Karpas-422 (cell line): ENCODE measurements around the gene SEPTIN6. TPM values are rescaled to one million over a fixed set of nuclear protein-coding genes. Genes with fewer than 3 reads are reported as not detected.
"Not testable (repeated sequence)": the region's sequence is repeated elsewhere in the genome, so short reads cannot be mapped to it uniquely, and the experiment has no call there.

Experiments
- DNase-seq: peaks from one replicate; pipeline ENCODE4 v3.0.0-alpha.2; 2015
- H2AFZ ChIP-seq: fragments of 200-600 bp; sonication (generic); 2 replicates; pipeline ENCODE4 v1.6.1; 2014; ENCODE audit warnings: antibody characterized with exemption, low read length, mixed read lengths
- H3K27ac ChIP-seq: fragments of 200-600 bp; sonication (generic); 2 replicates; pipeline ENCODE4 v1.5.1; 2014; ENCODE audit warnings: mild to moderate bottlenecking, low read length, moderate library complexity
- H3K27me3 ChIP-seq: fragments of 200-600 bp; sonication (generic); 2 replicates; pipeline ENCODE4 v1.6.1; 2014; ENCODE audit warnings: low read length, mixed read lengths
- H3K36me3 ChIP-seq: fragments of 200-600 bp; sonication (generic); 2 replicates; pipeline ENCODE4 v1.6.1; 2014; ENCODE audit warnings: low read length, mixed read lengths; ENCODE audit not compliant: insufficient read depth
- H3K4me1 ChIP-seq: fragments of 200-600 bp; sonication (generic); 2 replicates; pipeline ENCODE4 v1.6.1; 2014; ENCODE audit warnings: mild to moderate bottlenecking, low read length, mixed read lengths
- H3K4me2 ChIP-seq: fragments of 200-600 bp; sonication (generic); 2 replicates; pipeline ENCODE4 v1.6.1; 2014; ENCODE audit warnings: low read length, low read depth, mild to moderate bottlenecking; ENCODE audit not compliant: poor library complexity, severe bottlenecking
- H3K4me3 ChIP-seq: fragments of 200-600 bp; sonication (generic); 2 replicates; pipeline ENCODE4 v1.5.1; 2014; ENCODE audit warnings: mild to moderate bottlenecking, antibody characterized with exemption, low read length, mixed read lengths
- H3K79me2 ChIP-seq: fragments of 200-600 bp; sonication (generic); 2 replicates; pipeline ENCODE4 v1.6.1; 2014; ENCODE audit warnings: mild to moderate bottlenecking, low read length, mixed read lengths
- H3K9ac ChIP-seq: fragments of 200-600 bp; sonication (generic); 2 replicates; pipeline ENCODE4 v1.6.0; 2014; ENCODE audit warnings: low read length
- H3K9me2 ChIP-seq: fragments of 200-600 bp; sonication (generic), shearing (Covaris generic); replicated peaks from 2 replicates; pipeline ENCODE4 v1.6.0; 2014; ENCODE audit warnings: mild to moderate bottlenecking, low read length, moderate library complexity; ENCODE audit not compliant: insufficient read depth
- H3K9me3 ChIP-seq: fragments of 300-700, 200-600 bp; sonication (generic); 2 replicates; pipeline ENCODE4 v1.6.1; 2014; ENCODE audit warnings: low read length, mixed read lengths
- H4K20me1 ChIP-seq: fragments of 200-600 bp; sonication (generic); 2 replicates; pipeline ENCODE4 v1.6.1; 2014; ENCODE audit warnings: mild to moderate bottlenecking, antibody characterized with exemption, low read length, low read depth; ENCODE audit not compliant: insufficient read depth
- total RNA-seq: library from RNA; depleted of rRNA; stranded (reverse); fragments of >200 nt; shearing (Covaris generic); gene quantifications from 2 replicates; pipeline ENCODE4 v1.2.3, GENCODE V29; 2014; ENCODE audit warnings: low replicate concordance

Gene SEPTIN6
- total RNA-seq, 1 experiment from 2014 or later = 20.2 TPM

- Histone ChIP-seq H3K36me3 (no peaks in the 10 kb centered on the region), H3K4me2 (peak overlapping the region; percentile 69), H3K9me3 (no peaks in the 10 kb centered on the region), H3K9me2 (no peaks in the 10 kb centered on the region), H3K9ac (peak overlapping the region; percentile 57), H4K20me1 (no peaks in the 10 kb centered on the region), H3K27me3 (no peaks in the 10 kb centered on the region), H2AFZ (no peak overlapping the region), H3K4me3 (peak overlapping the region; percentile 50; the same call in 1 of the 2 replicates), H3K27ac (peak overlapping the region; percentile 91), H3K79me2 (no peaks in the 10 kb centered on the region), H3K4me1 (peaks cover 47% of the 10 kb centered on the region)
- DNase-seq = peak; percentile 90
These were observed 6.8 kb downstream of the SEPTIN6 start for GRCh38 chrX:119686087-119686691.

- Histone ChIP-seq H3K4me1 (peaks cover 42% of the 10 kb centered on the region), H2AFZ (peak overlapping the region; percentile 39; the same call in 1 of the 2 replicates), H3K9ac (peak overlapping the region; percentile 33), H3K4me3 (peak overlapping the region; percentile 50; the same call in 1 of the 2 replicates), H3K4me2 (peak overlapping the region; percentile 69), H3K79me2 (no peaks in the 10 kb centered on the region), H3K36me3 (no peaks in the 10 kb centered on the region), H3K9me2 (no peaks in the 10 kb centered on the region), H3K27me3 (no peaks in the 10 kb centered on the region), H3K9me3 (no peaks in the 10 kb centered on the region), H3K27ac (peak overlapping the region; percentile 91), H4K20me1 (no peaks in the 10 kb centered on the region)
- peak; percentile 86 for DNase-seq
These were observed 7.5 kb downstream of the SEPTIN6 start for GRCh38 chrX:119685225-119686066.

GRCh38 chrX:119684916-119685224, 8.1 kb downstream of the SEPTIN6 start:
- peak overlapping the region; percentile 50; the same call in 1 of the 2 replicates for H3K4me3 ChIP-seq
- no peaks in the 10 kb centered on the region for H3K27me3 ChIP-seq
- H3K9ac ChIP-seq = peak overlapping the region; percentile 33
- no peaks in the 10 kb centered on the region for H3K9me2 ChIP-seq
- no peak for DNase-seq
- no peaks in the 10 kb centered on the region for H4K20me1 ChIP-seq
- H3K79me2 ChIP-seq = no peaks in the 10 kb centered on the region
- H2AFZ ChIP-seq = no peak overlapping the region
- peak overlapping the region; percentile 69 for H3K4me2 ChIP-seq
- H3K27ac ChIP-seq = peak overlapping the region; percentile 91
- no peaks in the 10 kb centered on the region for H3K9me3 ChIP-seq
- no peaks in the 10 kb centered on the region for H3K36me3 ChIP-seq
- H3K4me1 ChIP-seq = peaks cover 42% of the 10 kb centered on the region

DNA sequence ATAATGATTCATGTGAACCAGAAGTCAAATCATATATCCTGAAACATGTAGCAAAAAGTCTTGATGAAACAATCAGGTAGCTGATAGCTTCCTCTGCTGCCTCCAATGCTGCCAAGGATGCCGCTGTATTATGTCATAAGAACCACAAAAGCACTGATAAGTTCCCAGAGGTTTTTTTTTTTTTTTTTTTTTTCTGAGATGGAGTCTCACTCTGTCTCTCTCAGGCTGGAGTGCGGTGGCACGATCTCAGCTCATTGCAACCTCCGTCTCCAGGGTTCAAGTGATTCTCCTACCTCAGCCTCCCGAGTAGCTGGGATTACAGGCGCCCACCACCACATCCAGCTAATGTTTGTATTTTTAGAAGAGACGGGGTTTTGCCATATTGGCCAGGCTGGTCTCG, 8.7 kb downstream of the SEPTIN6 start:
- not testable (repeated sequence) for H3K79me2 ChIP-seq

DNA sequence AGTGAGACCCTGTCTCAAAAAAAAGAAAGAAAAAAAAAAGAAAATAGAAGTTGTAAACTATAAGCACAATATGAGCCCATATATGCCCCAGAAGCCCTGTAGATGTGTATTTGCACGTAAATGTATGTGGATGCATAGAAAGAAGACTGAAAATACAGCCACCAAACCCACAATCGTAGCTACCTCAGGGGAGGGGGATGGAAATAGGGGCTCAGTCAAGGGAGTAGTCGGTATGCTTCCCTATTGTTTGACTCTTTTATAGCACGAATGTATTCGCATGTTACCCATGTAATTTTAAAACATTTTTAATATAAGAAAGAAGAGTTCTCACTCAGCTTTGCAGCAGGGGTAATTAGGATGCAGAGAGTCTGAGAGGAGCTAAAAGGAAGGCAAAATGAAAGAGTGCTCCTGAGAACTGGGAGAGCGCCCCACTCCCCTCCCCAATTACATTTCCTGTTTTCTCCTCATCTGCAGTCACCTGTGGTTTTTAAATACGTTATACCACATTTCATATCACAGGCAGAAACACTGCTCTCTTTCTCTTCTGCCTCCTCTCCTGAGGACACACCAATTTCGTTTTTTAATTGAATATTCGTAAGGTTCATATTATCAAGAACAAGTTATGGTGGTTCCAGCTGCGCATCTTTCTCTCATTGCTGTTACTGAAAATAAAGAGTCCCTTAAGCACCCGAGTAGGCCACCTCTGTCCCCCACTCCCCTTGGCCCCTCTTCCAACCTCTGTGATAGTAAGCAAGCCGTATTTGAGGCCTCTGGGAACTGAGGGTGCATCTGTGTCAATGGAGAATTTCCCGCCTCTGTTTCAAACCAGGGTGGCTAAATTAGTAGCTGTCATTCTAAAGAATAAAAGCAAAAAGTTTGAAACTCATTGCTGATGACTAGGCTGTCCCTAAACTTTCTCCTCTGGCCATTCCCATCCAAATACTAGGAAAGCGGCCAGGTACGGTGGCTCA, 10.7 kb downstream of the SEPTIN6 start:
- H3K4me1 ChIP-seq = peaks cover 43% of the 10 kb centered on the region
- no peaks in the 10 kb centered on the region for H4K20me1 ChIP-seq
- H2AFZ ChIP-seq = no peak overlapping the region
- DNase-seq = no peak
- H3K27me3 ChIP-seq = no peaks in the 10 kb centered on the region
- no peak overlapping the region for H3K9ac ChIP-seq
- no peaks in the 10 kb centered on the region for H3K36me3 ChIP-seq
- no peaks in the 10 kb centered on the region for H3K79me2 ChIP-seq
- H3K9me2 ChIP-seq = no peaks in the 10 kb centered on the region
- H3K4me2 ChIP-seq = peak overlapping the region; percentile 11
- no peak overlapping the region for H3K4me3 ChIP-seq
- no peaks in the 10 kb centered on the region for H3K9me3 ChIP-seq
- H3K27ac ChIP-seq = no peak overlapping the region

More for the DNA sequence above, 8.7 kb downstream of the SEPTIN6 start:
- H3K36me3 ChIP-seq, H4K20me1 ChIP-seq, H3K9me2 ChIP-seq, DNase-seq, H2AFZ ChIP-seq, H3K27me3 ChIP-seq, H3K4me3 ChIP-seq, H3K27ac ChIP-seq, H3K9me3 ChIP-seq, H3K9ac ChIP-seq, H3K4me2 ChIP-seq: not testable (repeated sequence)
- peaks cover 42% of the 10 kb centered on the region for H3K4me1 ChIP-seq

GRCh38 chrX:119677654-119677981, 15.3 kb downstream of the SEPTIN6 start:
- no peaks in the 10 kb centered on the region for H3K9me2 ChIP-seq
- no peaks in the 10 kb centered on the region for H3K27me3 ChIP-seq
- no peaks in the 10 kb centered on the region for H3K36me3 ChIP-seq
- H3K9me3 ChIP-seq = no peaks in the 10 kb centered on the region
- H2AFZ ChIP-seq = no peak overlapping the region
- no peak overlapping the region for H3K4me3 ChIP-seq
- no peak for DNase-seq
- no peaks in the 10 kb centered on the region for H3K79me2 ChIP-seq
- H3K27ac ChIP-seq = no peak overlapping the region
- no peak overlapping the region for H3K9ac ChIP-seq
- H3K4me1 ChIP-seq = peaks cover 15% of the 10 kb centered on the region
- no peak overlapping the region for H3K4me2 ChIP-seq
- H4K20me1 ChIP-seq = no peaks in the 10 kb centered on the region

GRCh38 chrX:119676949-119677653, 15.9 kb downstream of the SEPTIN6 start:
- no peak overlapping the region for H2AFZ ChIP-seq
- no peak overlapping the region for H3K4me2 ChIP-seq
- H3K4me1 ChIP-seq = peaks cover 9% of the 10 kb centered on the region
- no peaks in the 10 kb centered on the region for H3K27me3 ChIP-seq
- no peaks in the 10 kb centered on the region for H3K36me3 ChIP-seq
- no peak overlapping the region for H3K9ac ChIP-seq
- H3K27ac ChIP-seq = no peak overlapping the region
- no peaks in the 10 kb centered on the region for H4K20me1 ChIP-seq
- no peak overlapping the region for H3K4me3 ChIP-seq
- H3K9me2 ChIP-seq = no peaks in the 10 kb centered on the region
- DNase-seq = no peak
- H3K9me3 ChIP-seq = no peaks in the 10 kb centered on the region
- H3K79me2 ChIP-seq = no peaks in the 10 kb centered on the region
